SIG-M5 treated with dmso at 0.1 percent for 504 hours (cell line): ENCODE results near the gene ADCY9.
A peak's percentile ranks its signal among the peaks of the same experiment; 100 is the strongest.
"Not testable (repeated sequence)": the region's sequence is repeated elsewhere in the genome, so short reads cannot be mapped to it uniquely, and the experiment has no call there.

Experiments
- DNase-seq: peaks from one replicate; lab custom pipeline; 2025; ENCODE audit not compliant: unreplicated experiment; lab: John Stamatoyannopoulos, UW

The ADCY9 gene

GRCh38 chr16:3954411-3954921, 161.8 kb downstream of the ADCY9 start:
- no peak for DNase-seq

DNA sequence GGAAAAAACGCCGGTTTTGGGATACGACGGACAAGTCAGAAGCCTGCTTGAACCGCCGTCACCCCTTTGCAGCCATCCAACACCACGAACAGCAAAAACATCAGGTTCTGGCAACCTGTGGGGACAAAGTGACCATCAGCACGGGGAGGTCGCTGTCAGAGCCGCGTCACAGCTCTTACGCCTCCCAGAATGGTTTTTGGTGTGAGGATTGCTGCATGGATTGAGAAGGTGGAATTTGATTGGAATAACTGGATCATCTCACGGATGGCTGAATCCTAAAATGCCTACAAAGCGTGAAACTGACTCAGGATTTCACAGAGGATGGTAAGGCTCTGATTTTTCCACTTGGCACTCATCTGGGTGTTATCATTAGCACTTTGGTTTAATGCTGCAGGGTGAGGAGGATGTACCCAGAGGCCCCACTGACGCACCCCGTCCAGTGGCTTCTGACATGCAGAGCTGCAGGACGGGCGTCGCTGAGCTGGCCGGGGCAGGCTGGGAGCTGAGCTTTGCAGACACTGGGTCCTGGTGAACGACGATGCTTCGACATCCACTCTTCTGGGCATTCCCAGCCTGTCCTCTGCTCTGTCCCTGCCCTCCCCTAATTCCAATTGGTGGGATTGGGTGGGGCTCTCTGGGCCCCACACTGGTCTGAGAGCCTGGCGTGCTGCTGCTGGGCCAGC, 162.4 kb downstream of the ADCY9 start:
- no peak for DNase-seq

GRCh38 chr16:3952737-3953131, 163.5 kb downstream of the ADCY9 start:
- no peak for DNase-seq

DNA sequence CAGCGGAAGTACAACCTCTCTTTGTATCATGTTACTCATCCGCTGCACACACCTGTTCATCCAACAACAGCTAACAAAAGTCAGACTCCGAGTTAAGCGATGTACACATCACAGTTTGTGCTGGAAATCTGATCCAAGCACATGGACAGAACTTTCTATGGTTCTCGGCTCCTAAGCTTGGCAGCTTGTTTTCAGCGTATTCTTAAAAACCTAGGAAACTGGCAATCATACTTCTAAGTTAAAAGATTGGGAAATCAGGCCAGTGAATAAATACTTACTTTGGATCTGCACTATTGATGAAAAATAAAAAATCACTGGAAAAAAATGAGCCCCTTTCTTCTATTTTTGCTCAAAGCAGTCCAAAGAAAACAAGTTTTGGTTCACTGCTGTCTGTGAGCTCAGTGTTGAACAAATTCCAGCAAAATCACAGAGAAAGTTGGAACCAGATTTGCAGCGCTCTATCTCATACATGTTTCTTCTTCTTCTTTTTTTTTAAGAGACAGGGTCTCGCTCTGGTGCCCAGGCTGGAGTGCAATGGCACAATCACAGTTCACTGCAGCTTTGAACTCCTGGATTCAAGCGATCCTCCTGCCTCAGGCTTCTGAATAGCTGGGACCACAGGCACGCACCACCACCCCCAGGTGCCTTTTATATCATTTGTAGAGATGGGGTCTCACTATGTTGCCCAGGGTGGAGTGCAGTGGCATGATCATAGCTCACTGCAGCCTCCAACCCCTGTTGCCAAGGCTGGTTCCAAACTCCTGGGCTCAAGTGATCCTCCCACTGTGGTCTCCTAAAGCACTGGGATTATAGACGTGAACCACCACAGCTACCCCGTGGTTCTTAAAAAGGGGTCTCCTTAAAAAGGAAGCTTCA, 164.1 kb downstream of the ADCY9 start:
- DNase-seq, result no peak

DNA sequence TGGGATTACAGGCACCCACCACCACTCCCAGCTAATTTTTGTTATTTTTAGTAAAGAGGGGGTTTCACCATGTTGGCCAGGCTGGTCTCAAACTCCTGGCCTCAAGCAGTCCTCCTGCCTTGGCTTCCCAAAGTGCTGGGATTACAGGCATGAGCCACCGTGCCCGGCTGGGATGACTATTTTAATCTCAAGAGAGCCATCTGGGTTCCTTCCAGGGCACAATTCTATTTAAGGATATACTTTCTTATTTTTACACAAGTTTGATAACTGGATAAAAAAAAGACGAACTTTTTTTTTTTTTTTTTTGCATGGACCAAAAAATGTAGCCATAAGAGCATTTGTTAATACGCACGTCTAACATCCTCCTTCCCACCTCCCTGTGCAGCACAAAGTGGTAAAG, 164.9 kb downstream of the ADCY9 start:
- DNase-seq, result not testable (repeated sequence)

GRCh38 chr16:3950343-3951193, 165.7 kb downstream of the ADCY9 start:
- DNase-seq, result no peak

DNA sequence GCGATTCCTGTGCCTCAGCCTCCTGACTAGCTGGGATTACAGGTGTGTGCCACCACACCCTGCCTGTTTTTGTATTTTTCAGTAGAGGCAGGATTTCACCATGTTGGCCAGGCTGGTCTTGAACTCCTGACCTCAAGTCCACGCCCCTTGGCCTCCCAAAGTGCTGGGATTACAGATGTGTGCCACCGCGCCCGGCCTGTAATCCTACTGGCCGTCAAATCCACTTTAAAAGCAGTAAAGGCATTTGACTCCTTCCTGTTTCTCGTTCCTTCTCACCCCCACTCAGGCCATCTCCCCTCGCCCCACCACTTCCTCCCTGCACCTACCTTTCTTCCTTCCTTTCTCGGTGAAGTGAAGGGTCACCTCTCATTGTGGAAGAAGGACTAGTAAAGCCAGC, 166.3 kb downstream of the ADCY9 start:
- DNase-seq, result no peak

DNA sequence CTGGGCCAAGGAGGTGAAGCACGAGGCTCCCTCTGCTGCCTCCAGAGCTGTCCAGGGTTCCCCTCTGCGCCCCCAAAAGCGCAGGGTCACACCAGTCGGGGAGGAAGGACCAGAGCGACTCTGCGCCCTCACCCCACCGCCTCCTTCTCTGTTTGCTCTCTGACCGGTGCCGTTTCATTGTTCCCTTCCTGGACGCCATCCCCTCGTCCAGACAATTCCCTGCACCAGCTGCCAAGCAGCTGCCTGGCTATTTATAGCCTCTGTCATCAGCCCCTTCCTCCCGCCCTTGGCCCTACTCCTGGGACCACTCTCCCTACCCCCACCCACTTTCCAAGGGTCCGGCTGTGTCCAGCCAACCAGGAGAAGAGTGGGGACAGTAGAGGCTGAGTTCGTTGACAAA, 167.0 kb downstream of the ADCY9 start:
- DNase-seq, result no peak

GRCh38 chr16:3948378-3948995, 167.8 kb downstream of the ADCY9 start:
- no peak for DNase-seq

DNA sequence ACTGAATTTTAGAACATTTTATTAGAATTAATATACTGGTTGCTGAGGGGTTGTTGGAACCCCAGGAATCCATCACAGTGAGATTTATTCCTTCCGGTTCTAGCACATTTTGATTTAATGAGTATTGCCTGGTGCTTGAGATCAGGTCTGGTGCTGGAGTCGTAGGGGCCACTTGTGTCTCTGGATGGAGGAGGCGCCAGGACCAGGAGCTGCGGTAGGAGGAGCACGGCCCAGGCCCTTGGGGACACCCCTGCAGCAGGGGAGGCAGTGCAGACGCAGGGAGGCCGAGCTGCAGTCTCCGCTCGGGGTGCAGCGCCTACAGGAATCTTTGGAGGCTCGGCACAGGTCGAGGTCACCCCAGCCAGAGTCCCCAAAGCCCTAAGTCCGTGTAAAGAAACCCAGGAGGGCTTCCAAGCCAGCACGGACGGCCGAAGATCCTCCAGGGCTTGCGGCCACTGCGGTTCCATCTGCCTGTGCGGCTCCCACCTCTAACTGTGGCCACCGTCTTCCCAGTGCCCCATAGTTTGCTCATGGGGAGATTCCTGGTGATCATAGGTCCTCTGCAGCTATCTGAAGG, 169.6 kb downstream of the ADCY9 start:
- no peak for DNase-seq

DNA sequence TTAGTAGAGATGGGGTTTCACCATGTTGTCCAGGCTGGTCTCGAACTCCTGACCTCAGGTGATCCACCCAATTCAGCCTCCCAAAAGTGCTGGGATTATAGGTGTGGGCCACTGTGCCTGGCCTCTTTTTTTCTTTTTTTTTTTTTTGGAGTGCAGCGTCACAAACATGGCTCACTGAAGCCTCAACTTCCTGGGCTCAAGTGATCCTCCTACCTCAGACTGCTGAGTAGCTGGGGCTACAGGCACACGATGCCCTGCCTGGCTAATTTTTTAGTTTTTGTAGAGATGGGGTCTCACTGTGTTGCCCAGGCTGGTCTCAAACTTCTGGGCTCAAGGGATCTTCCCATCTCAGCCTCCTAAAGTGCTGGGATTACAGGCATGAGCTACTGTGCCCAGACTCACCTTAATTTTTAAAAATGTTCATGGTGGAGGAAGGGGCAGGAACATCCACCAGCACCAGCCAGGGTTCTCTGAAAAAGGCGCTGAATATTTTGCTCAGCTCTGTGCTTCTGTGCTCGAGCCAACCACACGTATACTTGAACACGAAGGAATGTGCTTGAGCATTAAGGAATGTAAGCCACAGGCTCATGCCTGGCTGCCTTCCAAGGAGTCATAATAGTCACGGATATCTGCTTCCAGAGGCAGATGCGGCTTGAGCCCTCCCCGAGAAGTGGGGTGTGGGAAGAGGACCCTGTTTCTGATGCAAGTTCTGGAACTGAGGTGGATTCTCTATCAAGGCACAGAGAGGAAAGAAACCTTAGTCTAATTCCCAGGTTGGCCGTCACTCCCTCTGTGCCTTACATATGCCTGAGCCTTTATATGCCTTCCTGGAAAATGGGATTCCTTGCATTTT, 170.3 kb downstream of the ADCY9 start:
- no peak for DNase-seq

- DNase-seq, result not testable (repeated sequence)
Observed at GRCh38 chr16:3944457-3944856, 171.8 kb downstream of the ADCY9 start.

DNA sequence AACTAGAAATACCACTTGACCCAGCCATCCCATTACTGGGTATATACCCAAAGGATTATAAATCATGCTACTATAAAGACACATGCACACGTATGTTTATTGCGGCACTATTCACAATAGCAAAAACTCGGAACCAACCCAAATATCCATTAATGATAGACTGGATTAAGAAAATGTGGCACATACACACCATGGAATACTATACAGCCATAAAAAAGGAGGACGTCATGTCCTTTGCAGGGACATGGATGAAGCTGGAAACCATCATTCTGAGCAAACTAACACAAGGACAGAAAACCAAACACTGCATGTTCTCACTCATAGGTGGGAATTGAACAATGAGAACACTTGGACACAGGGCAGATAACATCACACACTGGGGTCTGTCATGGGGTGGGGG, 174.1 kb downstream of the ADCY9 start:
- not testable (repeated sequence) for DNase-seq

- peak; percentile 23 for DNase-seq
Observed at GRCh38 chr16:3938843-3939624, 177.2 kb downstream of the ADCY9 start.

GRCh38 chr16:3938471-3938842, 177.8 kb downstream of the ADCY9 start:
- DNase-seq, result no peak

- no peak for DNase-seq
Observed at GRCh38 chr16:3937066-3937875, 179.0 kb downstream of the ADCY9 start.

- DNase-seq, result no peak
Observed at GRCh38 chr16:3935921-3936320, 180.3 kb downstream of the ADCY9 start.
